Transverse colon (tissue), 4 donors: ENCODE data around the gene OR4B1. TPM values are rescaled to one million over a fixed set of nuclear protein-coding genes. Genes with fewer than 3 reads are reported as not detected.

Experiments used
- DNase-seq: peaks from one replicate; pipeline ENCODE4 v3.0.0-alpha.2; 2019
- H3K27ac ChIP-seq, 4 donors: fragments of 200-600 bp; sonication (generic); 2 replicates each; pipeline ENCODE4 v1.5.1; 2016 to 2018; ENCODE audit warnings: inconsistent platforms in 4 of 4
- H3K27me3 ChIP-seq: fragments of 200-600 bp; sonication (generic); 2 replicates; pipeline ENCODE4 v1.5.1; 2017; ENCODE audit warnings: inconsistent platforms
- H3K36me3 ChIP-seq, 4 donors: fragments of 200-600 bp; sonication (generic); 2 replicates each; pipeline ENCODE4 v1.5.1; 2017 to 2019; ENCODE audit warnings: inconsistent platforms in 4 of 4
- H3K4me1 ChIP-seq, 4 donors: fragments of 200-600 bp; sonication (generic); 2 replicates each; pipeline ENCODE4 v1.5.1; 2017 to 2020; ENCODE audit warnings: inconsistent platforms in 4 of 4
- H3K4me3 ChIP-seq, 4 donors: fragments of 200-600 bp; sonication (generic); 1 replicate in 1 of 4; 2 replicates in 3 of 4; pipeline versions ENCODE4 v1.5.1 to v1.6.1; 2017 to 2019; ENCODE audit warnings: inconsistent platforms in 4 of 4
- H3K9me3 ChIP-seq, 2 donors: fragments of 200-600 bp; sonication (generic); 2 replicates each; pipeline ENCODE4 v1.5.1; 2017 to 2019; ENCODE audit warnings: inconsistent platforms in 2 of 2
- EP300 ChIP-seq: sonication (generic); formaldehyde crosslinking; IDR thresholded peaks from one replicate; pipeline ENCODE4 v1.6.1; 2017; ENCODE audit warnings: antibody characterized with exemption, low read depth
- POLR2A ChIP-seq: fragments of 450-650 bp; IDR thresholded peaks from one replicate; pipeline ENCODE4 v1.6.1; 2016; ENCODE audit warnings: antibody characterized with exemption, mild to moderate bottlenecking, moderate library complexity
- POLR2AphosphoS5 ChIP-seq, 3 donors: sonication (generic); formaldehyde crosslinking; IDR thresholded peaks; one replicate each; pipeline ENCODE4 v1.6.1; 2016; ENCODE audit warnings: antibody characterized with exemption in 3 of 3
- WGBS, 2 donors: methylation state at CpG; one replicate each; pipeline ENCODE4 v1.1.5; 2018; ENCODE audit warnings: low coverage in 1 of 2; 5-methylcytosine and 5-hydroxymethylcytosine counted together
- in situ Hi-C, 4 donors: fragments of 200-750 bp; cut with MboI; loops; one replicate each; pipeline versions ENCODE4 v1.15.0 to v1.15.1; 2017; ENCODE audit warnings: low sequenced_read_pairs in 3 of 4, low pct_ligation_motif_present in 1 of 4, low pct_unique_long_range_greater_than_20kb in 1 of 4
- intact Hi-C: fragments of 100-400 bp; cut with DNase I; formaldehyde crosslinking; loops from one replicate; pipeline ENCODE4 v1.15.1; 2023; ENCODE audit warnings: low total_unique reads
- total RNA-seq, 4 donors: library from RNA; depleted of rRNA; stranded (reverse); fragments of >200 nt; gene quantifications; one replicate each; pipeline ENCODE4 v1.1.0, GENCODE V29; 2016
- TF ChIP-seq, protein P1 (sequence below), 5 experiments: fragments of 200-600 bp in 3 of 5; fragments of 450-650 bp in 2 of 5; sonication (generic) in 3 of 5; IDR thresholded peaks; 1 replicate in 2 of 5; 2 replicates in 3 of 5; pipeline ENCODE4 v1.5.1; 2016 to 2017; ENCODE audit warnings: antibody characterized with exemption in 5 of 5, inconsistent platforms in 3 of 5, mild to moderate bottlenecking in 2 of 5, moderate library complexity in 1 of 5

Gene OR4B1, protein sequence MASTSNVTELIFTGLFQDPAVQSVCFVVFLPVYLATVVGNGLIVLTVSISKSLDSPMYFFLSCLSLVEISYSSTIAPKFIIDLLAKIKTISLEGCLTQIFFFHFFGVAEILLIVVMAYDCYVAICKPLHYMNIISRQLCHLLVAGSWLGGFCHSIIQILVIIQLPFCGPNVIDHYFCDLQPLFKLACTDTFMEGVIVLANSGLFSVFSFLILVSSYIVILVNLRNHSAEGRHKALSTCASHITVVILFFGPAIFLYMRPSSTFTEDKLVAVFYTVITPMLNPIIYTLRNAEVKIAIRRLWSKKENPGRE
- total RNA-seq, result not detected

DNA sequence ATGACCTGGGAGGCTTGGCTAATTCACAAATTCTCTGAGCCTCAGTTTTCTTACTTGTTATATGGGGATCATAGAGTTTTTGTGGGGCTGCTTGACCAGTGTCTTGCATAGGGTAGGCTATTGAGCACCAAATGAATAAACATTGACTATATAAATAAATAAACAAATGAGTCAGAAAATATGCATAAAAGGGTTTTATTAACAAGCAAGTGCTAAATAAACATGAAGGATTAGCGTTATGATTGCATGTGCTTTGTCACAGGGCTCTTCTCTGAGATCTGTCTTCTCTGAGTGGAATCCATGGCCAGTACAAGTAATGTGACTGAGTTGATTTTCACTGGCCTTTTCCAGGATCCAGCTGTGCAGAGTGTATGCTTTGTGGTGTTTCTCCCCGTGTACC is at the start of gene OR4B1:
TSS of gene OR4B1 (plus strand) at position 301 of the 400 bp plus-strand sequence. CDS start at position 301, 0 bp downstream.
- Histone ChIP-seq H3K4me3 (no peak within 1 kb of the TSS), H3K27me3 (no peaks in the 10 kb centered on the region), H3K9me3 (no peaks in the 10 kb centered on the region), H3K4me1 (no peaks in the 10 kb centered on the region), H3K27ac (no peak within 1 kb of the TSS), H3K36me3 (no peaks in the 10 kb centered on the region)
- TF ChIP-seq EP300, result no peak
- TF ChIP-seq POLR2AphosphoS5 (IDR thresholded peaks at IDR 0.05), result no peak
- TF ChIP-seq, protein P1, sequence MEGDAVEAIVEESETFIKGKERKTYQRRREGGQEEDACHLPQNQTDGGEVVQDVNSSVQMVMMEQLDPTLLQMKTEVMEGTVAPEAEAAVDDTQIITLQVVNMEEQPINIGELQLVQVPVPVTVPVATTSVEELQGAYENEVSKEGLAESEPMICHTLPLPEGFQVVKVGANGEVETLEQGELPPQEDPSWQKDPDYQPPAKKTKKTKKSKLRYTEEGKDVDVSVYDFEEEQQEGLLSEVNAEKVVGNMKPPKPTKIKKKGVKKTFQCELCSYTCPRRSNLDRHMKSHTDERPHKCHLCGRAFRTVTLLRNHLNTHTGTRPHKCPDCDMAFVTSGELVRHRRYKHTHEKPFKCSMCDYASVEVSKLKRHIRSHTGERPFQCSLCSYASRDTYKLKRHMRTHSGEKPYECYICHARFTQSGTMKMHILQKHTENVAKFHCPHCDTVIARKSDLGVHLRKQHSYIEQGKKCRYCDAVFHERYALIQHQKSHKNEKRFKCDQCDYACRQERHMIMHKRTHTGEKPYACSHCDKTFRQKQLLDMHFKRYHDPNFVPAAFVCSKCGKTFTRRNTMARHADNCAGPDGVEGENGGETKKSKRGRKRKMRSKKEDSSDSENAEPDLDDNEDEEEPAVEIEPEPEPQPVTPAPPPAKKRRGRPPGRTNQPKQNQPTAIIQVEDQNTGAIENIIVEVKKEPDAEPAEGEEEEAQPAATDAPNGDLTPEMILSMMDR (IDR thresholded peaks at IDR 0.05), result no peak
- TF ChIP-seq POLR2A, result no peak
- intact Hi-C loops (no loop called here), in situ Hi-C loops (loop anchor here in 1 of 4 donors (10.0 kb wide), 1 partner anchor 58 kb away; no protein-coding TSS in a partner anchor)
- no peak for DNase-seq
- WGBS, 2 donors, result 69 to 73% methylated on average over 2 of the region's 2 CpGs

DNA sequence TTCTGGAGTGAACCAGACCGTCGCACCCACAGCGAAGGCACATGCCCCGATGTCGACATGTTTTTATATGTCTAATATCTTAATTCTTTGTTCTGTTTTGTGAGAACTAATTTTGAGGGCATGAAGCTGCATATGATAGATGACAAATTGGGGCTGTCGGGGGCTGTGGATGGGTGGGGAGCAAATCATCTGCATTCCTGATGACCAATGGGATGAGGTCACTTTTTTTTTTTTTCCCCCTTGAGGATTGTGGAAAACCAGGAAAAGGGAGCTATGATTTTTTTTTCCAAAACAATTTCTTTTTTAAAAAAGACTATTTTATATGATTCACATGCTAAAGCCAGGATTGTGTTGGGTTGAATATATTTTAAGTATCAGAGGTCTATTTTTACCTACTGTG is 49.2 kb upstream of the OR4B1 start:
- Histone ChIP-seq H3K27ac (no peak overlapping the region), H3K9me3 (no peaks in the 10 kb centered on the region), H3K36me3 (peaks cover 0 to 14% (median 2%) of the 10 kb centered on the region in 4 donors), H3K4me3 (no peak overlapping the region), H3K4me1 (peaks cover 0 to 20% (median 2%) of the 10 kb centered on the region in 4 donors), H3K27me3 (no peaks in the 10 kb centered on the region)
- WGBS, 2 donors, result 94% methylated on average over 6 of the region's 6 CpGs; no CpG with 5 or more reads in 1 of the 2 donors
- no peak for DNase-seq
- intact Hi-C loops, result no loop called here
- in situ Hi-C loops, result no loop called here
- TF ChIP-seq POLR2AphosphoS5 (IDR thresholded peaks at IDR 0.05) (no peak), EP300 (no peak), POLR2A (no peak)
- TF ChIP-seq, protein P1 (IDR thresholded peaks at IDR 0.05), result no peak

DNA sequence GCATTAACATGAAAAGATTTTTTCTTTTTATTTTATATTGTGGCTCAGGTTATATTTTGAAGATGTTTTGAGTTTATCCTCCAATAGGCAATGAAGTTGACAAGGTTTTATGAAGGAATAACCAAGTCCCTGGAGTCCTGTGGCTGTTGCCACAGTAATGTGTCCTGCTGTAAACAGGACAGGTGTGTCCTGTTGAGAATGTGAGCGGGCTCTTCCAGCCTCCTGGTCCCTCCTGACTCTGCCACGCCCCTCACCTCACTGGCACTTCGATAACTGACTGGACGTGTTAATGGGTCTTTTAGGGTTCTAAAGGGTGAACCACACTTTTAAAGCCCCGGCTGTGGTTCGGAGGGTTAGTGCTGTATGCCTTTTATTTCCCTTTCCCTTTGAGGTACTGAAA is 47.8 kb upstream of the OR4B1 start:
- WGBS, 2 donors, result 65 to 75% methylated on average over 6 of the region's 6 CpGs
- Histone ChIP-seq H3K36me3 (peaks cover 0 to 9% (median 2%) of the 10 kb centered on the region in 4 donors), H3K27ac (no peak overlapping the region), H3K9me3 (no peaks in the 10 kb centered on the region), H3K27me3 (no peaks in the 10 kb centered on the region), H3K4me1 (peaks cover 0 to 20% (median 4%) of the 10 kb centered on the region in 4 donors), H3K4me3 (no peak overlapping the region)
- in situ Hi-C loops (no loop called here), intact Hi-C loops (no loop called here)
- DNase-seq, result no peak
- TF ChIP-seq POLR2A (no peak), POLR2AphosphoS5 (IDR thresholded peaks at IDR 0.05) (no peak), EP300 (no peak)
- TF ChIP-seq, protein P1 (IDR thresholded peaks at IDR 0.05), result no peak

DNA sequence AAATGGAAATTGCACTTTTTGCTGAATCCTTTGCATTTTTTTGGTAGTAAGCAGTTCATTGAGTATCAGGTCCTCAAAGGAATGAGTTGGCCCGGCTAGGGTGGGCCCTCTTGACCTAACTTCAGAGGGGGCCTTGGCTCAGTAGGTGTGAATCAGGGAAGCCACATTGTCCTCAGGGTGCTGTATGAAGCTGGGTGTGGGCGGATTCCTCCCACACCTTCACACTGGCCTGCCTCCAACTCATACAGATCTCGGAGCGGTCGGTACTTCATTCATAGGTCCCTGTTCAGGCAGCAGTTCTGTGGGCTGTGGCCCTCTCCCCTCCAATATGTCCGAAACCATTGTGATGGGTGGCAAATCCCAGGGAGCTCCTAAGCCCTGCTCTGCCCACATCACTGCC is 47.4 kb upstream of the OR4B1 start:
- in situ Hi-C loops, result no loop called here
- intact Hi-C loops, result no loop called here
- H3K27me3 ChIP-seq, result no peaks in the 10 kb centered on the region
- no peaks in the 10 kb centered on the region for H3K9me3 ChIP-seq
- TF ChIP-seq POLR2AphosphoS5 (IDR thresholded peaks at IDR 0.05), result no peak
- no peak for TF ChIP-seq POLR2A
- no peak for TF ChIP-seq EP300
- TF ChIP-seq, protein P1 (IDR thresholded peaks at IDR 0.05), result no peak
- WGBS, 2 donors, result 70 to 80% methylated on average over 1 to 6 of the region's 6 CpGs
- no peak overlapping the region for H3K4me3 ChIP-seq
- H3K4me1 ChIP-seq, result peaks cover 0 to 20% (median 4%) of the 10 kb centered on the region in 4 donors
- H3K36me3 ChIP-seq, result peaks cover 0 to 8% (median 0%) of the 10 kb centered on the region in 4 donors
- peak overlapping the region in 2 of 4 donors; percentile 8 to 14 for H3K27ac ChIP-seq
- no peak for DNase-seq
